ENCODE measurements around the gene LMTK2. TPM values are rescaled to one million over a fixed set of nuclear protein-coding genes. Genes with fewer than 3 reads are reported as not detected.

LMTK2 gene
- total RNA-seq, 1 donor from 2014 or later, result 15.4 TPM

DNA sequence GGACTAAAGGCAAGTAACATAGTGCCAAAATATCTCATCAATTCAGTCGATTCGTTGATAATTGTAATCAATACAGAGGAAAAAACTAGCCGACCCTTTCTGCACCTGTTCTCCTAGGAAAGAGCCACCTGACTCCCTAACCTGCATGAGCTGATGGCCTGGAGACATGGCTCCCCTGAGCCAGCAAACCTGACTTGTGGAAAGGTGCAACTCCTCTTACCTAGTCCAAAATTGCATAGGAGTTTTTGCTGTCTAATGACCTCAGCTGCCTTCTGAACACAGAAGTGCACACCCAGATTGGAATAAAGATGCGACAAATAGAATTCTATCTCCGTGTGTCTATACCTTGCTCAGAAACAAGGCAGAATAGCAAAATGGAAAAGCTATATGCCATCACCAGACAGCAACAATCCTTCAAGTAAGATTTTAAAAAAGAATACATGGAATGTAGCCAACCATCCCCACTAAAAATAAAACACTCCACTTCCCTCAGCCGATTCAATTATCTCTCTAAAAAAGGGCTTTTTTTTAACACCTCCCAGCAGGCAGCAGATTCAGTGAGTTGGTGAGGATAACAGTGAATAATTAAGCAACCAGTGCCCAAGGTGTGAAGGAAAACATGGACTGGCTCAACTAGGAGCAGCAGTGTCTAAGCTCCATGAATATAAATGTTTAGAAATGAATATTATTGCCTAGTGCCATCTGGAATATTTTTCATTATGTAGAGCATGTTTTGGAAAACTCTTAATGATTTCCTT lies 26.6 kb upstream of the LMTK2 start:
- H3K36me3 Mint-ChIP-seq (ENCODE audit: unreplicated experiment), result no peaks in the 10 kb centered on the region
- TF ChIP-seq, protein P1, sequence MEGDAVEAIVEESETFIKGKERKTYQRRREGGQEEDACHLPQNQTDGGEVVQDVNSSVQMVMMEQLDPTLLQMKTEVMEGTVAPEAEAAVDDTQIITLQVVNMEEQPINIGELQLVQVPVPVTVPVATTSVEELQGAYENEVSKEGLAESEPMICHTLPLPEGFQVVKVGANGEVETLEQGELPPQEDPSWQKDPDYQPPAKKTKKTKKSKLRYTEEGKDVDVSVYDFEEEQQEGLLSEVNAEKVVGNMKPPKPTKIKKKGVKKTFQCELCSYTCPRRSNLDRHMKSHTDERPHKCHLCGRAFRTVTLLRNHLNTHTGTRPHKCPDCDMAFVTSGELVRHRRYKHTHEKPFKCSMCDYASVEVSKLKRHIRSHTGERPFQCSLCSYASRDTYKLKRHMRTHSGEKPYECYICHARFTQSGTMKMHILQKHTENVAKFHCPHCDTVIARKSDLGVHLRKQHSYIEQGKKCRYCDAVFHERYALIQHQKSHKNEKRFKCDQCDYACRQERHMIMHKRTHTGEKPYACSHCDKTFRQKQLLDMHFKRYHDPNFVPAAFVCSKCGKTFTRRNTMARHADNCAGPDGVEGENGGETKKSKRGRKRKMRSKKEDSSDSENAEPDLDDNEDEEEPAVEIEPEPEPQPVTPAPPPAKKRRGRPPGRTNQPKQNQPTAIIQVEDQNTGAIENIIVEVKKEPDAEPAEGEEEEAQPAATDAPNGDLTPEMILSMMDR (IDR thresholded peaks at IDR 0.05), result no peak
- no peak for DNase-seq (ENCODE audit: extremely low spot score, unreplicated experiment)
- peaks cover 5% of the 10 kb centered on the region for H3K27me3 Mint-ChIP-seq (ENCODE audit: unreplicated experiment)
- H3K27ac Mint-ChIP-seq (ENCODE audit: unreplicated experiment), result no peak overlapping the region
- no peak overlapping the region for H3K4me3 Mint-ChIP-seq (ENCODE audit: unreplicated experiment)
- H3K9me3 Mint-ChIP-seq (ENCODE audit: unreplicated experiment), result no peaks in the 10 kb centered on the region
- H3K4me1 Mint-ChIP-seq (ENCODE audit: unreplicated experiment), result no peaks in the 10 kb centered on the region

DNA sequence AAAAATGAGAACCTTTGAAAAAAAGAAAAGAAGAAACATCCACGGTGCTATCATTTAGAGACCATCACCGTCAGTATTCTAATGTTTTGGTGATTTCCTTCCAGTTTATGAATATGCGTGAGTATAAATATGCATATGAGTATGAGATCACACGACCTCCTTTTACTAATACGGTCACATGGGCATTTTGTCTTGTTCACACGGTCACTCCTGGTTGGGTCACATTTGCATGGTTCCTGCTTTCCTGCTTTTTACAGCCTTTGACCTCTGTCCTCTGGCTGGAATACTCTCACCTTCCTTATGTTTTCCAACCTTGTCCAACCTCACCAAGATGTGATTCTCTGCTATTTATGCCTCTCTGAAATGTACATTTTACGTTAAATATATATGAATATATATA lies 25.3 kb upstream of the LMTK2 start:
- Mint-ChIP-seq H3K36me3 (ENCODE audit: unreplicated experiment) (no peaks in the 10 kb centered on the region), H3K4me1 (ENCODE audit: unreplicated experiment) (no peaks in the 10 kb centered on the region), H3K27ac (ENCODE audit: unreplicated experiment) (no peak overlapping the region), H3K27me3 (ENCODE audit: unreplicated experiment) (peaks cover 7% of the 10 kb centered on the region), H3K9me3 (ENCODE audit: unreplicated experiment) (no peaks in the 10 kb centered on the region), H3K4me3 (ENCODE audit: unreplicated experiment) (no peak overlapping the region)
- TF ChIP-seq, protein P1 (IDR thresholded peaks at IDR 0.05), result no peak
- DNase-seq (ENCODE audit: extremely low spot score, unreplicated experiment), result no peak

DNA sequence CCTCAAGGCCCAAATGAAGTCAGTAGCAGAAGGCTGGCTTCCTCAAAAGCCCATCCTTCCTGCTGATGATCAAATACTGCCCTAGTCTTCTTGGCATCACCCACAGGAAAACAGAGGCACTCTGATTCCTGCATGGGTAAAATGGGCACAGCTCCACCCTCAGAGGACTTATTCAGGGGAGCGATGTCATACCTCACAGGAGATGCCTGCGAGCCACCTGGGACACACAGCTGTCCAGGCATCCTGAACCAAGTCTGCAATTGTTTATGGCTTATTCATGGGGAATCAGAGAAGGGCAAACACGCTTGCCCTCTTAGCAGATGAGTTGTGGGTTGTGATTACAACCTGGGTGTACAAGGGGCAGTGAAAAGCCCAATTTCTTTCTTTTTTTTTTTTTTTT lies 22.0 kb upstream of the LMTK2 start:
- Mint-ChIP-seq H3K4me3 (ENCODE audit: unreplicated experiment) (no peak overlapping the region), H3K4me1 (ENCODE audit: unreplicated experiment) (no peaks in the 10 kb centered on the region), H3K27ac (ENCODE audit: unreplicated experiment) (no peak overlapping the region), H3K36me3 (ENCODE audit: unreplicated experiment) (no peaks in the 10 kb centered on the region), H3K27me3 (ENCODE audit: unreplicated experiment) (peaks cover 7% of the 10 kb centered on the region), H3K9me3 (ENCODE audit: unreplicated experiment) (no peaks in the 10 kb centered on the region)
- TF ChIP-seq, protein P1 (IDR thresholded peaks at IDR 0.05), result no peak
- DNase-seq (ENCODE audit: extremely low spot score, unreplicated experiment), result no peak

DNA sequence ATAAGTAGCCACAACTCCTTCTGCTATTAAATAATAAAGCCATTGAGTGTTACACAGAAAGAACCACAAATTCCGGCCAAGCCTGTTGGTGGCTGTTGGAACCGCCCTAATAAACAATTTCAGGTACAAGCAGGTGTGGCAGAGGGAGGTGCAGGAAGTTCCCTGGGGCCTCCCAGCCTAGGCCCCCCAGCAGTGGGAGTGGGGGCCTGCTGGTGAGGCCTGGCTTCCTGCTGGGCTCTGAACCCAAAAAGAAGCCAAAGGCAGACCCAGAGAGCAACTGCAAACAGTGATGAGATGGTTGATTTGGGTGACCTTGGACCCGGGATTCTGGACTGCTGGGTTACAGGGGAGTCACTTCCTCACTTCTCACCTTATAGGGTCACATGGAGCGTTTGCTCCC lies 21.0 kb upstream of the LMTK2 start:
- Mint-ChIP-seq H3K4me3 (ENCODE audit: unreplicated experiment) (no peak overlapping the region), H3K9me3 (ENCODE audit: unreplicated experiment) (no peaks in the 10 kb centered on the region), H3K4me1 (ENCODE audit: unreplicated experiment) (no peaks in the 10 kb centered on the region), H3K27me3 (ENCODE audit: unreplicated experiment) (peaks cover 4% of the 10 kb centered on the region), H3K36me3 (ENCODE audit: unreplicated experiment) (no peaks in the 10 kb centered on the region), H3K27ac (ENCODE audit: unreplicated experiment) (no peak overlapping the region)
- TF ChIP-seq, protein P1 (IDR thresholded peaks at IDR 0.05), result no peak
- peak; percentile 51 for DNase-seq (ENCODE audit: extremely low spot score, unreplicated experiment)

DNA sequence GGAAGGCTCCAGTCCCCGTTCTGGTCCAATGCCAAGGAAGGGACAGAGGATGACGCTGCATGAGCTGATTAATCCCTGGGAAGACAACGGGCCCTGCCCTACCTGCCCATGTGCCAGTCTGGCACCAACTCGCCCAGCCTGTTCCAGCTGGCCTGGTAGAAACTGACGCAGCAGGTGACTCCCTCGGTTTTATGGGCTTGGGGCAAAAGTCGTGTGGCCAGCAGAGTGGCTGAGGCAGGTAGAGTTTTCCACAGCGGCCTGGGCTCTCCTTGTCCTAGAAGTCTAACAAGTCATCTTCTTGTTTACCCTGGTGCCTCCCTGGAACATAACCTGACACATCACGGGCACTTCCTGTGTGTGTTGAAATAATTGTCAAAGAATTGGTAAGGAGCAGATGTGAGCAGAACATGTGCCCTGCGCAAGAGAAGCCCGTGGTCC lies 20.4 kb upstream of the LMTK2 start:
- no peaks in the 10 kb centered on the region for H3K9me3 Mint-ChIP-seq (ENCODE audit: unreplicated experiment)
- TF ChIP-seq, protein P1 (IDR thresholded peaks at IDR 0.05), result no peak
- H3K36me3 Mint-ChIP-seq (ENCODE audit: unreplicated experiment), result no peaks in the 10 kb centered on the region
- no peaks in the 10 kb centered on the region for H3K4me1 Mint-ChIP-seq (ENCODE audit: unreplicated experiment)
- peak; percentile 69 for DNase-seq (ENCODE audit: extremely low spot score, unreplicated experiment)
- H3K27me3 Mint-ChIP-seq (ENCODE audit: unreplicated experiment), result peaks cover 4% of the 10 kb centered on the region
- H3K4me3 Mint-ChIP-seq (ENCODE audit: unreplicated experiment), result no peak overlapping the region
- H3K27ac Mint-ChIP-seq (ENCODE audit: unreplicated experiment), result no peak overlapping the region

All from osteocyte (in vitro differentiated cells).